ENCODE data around the gene CLRN1.

Gene CLRN1

DNA sequence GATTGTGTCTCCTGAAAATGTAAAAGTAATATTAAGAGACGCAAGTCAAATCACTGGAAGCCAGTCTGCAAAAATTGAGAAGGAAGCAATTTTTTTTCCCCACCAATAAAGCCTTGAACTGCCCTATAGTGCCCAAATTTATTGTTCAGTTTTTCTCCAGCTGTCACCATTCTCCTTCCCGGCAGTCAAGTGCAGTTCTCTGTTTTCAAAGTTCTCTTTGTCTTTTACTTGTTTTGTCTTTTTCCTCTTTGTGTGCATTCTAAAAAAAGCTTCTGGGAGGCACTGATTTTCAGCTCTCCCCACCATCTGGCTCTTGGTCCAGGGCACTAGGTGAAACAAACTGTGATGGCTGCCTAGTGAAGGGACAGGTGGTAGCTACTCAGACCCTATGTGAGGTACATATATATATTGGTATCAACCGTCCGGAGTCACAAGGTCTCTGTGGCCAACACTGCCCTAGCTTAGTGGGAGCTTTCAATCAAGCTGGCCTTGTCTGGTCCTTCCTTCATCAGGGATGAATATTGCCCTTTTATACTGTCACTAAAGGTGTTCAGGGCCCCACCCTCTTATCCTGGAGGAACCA lies 6.1 kb upstream of the CLRN1 start:
- in situ Hi-C loops (cut with HindIII; ENCODE audit: low sequenced_read_pairs), result no loop called here

- in situ Hi-C loops (cut with HindIII; ENCODE audit: low sequenced_read_pairs), result no loop called here
Measured at GRCh38 chr3:150975992-150976368, 3.5 kb upstream of the CLRN1 start.

DNA sequence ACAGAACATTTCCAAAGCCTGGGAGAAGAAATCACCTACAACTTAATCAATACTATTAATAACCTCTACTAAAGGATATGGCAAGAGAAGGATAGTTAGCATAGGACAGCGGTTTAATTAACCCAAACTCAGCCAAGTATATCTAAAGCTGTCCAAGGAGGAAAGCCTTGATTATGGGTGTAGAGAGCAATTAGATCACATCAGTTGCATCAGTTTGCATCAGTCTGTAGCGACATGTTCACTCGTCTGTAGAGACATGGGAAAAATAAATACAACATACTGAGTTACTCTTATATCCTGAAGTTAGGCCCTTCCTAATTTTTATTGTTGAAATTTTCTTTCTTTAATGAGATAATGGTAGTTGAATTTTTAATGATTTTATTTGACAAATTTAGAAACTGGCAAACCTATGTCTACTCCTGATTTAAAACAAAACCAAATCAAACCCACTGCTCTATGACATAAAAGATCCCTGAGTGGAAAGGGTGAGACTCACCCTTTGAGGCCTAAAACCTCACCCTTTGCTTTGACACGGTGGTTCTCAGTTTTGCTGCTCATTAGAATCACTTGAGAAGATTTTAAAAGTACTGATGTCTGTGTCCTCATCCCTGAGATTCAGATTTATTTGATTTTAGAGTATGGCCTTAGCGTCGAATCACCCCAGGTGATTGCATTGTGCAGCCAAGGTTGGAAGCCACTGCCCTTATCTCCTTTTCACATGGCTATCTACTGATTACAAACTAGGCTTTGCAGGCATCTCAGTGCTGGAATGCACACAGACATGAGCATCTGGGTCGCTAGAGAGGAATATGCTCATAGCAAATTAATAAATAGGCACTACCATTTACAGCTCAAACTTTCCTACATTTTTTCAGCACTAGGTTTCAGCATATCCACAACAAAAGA lies 2.8 kb upstream of the CLRN1 start:
- in situ Hi-C loops (cut with HindIII; ENCODE audit: low sequenced_read_pairs), result no loop called here

GRCh38 chr3:150970665-150971324 lies 1.7 kb downstream of the CLRN1 start:
- in situ Hi-C loops (cut with HindIII; ENCODE audit: low sequenced_read_pairs), result no loop called here

GRCh38 chr3:150968341-150969035 lies 4.0 kb downstream of the CLRN1 start:
- in situ Hi-C loops (cut with HindIII; ENCODE audit: low sequenced_read_pairs), result no loop called here

- in situ Hi-C loops (cut with HindIII; ENCODE audit: low sequenced_read_pairs), result no loop called here
Measured at GRCh38 chr3:150965436-150965835, 7.1 kb downstream of the CLRN1 start.

DNA sequence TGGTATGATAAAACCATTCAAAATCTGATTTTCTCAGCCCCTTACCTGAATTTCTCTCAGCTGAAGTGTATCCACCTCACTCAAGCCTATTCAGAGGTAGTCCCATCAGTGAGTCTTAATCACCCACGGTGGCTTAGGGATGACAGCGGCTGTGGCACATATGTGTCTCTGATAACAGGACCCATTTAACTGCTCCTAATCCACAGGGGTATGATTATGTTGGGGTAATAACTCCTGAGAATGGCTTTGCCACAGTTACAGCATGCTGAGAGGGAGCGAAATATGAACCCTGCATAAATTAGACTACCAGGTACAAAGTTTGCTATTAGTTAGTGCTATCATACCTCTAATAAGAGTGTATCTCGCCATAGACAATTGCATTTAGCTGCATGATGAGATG lies 10.6 kb downstream of the CLRN1 start:
- in situ Hi-C loops (cut with HindIII; ENCODE audit: low sequenced_read_pairs), result no loop called here

DNA sequence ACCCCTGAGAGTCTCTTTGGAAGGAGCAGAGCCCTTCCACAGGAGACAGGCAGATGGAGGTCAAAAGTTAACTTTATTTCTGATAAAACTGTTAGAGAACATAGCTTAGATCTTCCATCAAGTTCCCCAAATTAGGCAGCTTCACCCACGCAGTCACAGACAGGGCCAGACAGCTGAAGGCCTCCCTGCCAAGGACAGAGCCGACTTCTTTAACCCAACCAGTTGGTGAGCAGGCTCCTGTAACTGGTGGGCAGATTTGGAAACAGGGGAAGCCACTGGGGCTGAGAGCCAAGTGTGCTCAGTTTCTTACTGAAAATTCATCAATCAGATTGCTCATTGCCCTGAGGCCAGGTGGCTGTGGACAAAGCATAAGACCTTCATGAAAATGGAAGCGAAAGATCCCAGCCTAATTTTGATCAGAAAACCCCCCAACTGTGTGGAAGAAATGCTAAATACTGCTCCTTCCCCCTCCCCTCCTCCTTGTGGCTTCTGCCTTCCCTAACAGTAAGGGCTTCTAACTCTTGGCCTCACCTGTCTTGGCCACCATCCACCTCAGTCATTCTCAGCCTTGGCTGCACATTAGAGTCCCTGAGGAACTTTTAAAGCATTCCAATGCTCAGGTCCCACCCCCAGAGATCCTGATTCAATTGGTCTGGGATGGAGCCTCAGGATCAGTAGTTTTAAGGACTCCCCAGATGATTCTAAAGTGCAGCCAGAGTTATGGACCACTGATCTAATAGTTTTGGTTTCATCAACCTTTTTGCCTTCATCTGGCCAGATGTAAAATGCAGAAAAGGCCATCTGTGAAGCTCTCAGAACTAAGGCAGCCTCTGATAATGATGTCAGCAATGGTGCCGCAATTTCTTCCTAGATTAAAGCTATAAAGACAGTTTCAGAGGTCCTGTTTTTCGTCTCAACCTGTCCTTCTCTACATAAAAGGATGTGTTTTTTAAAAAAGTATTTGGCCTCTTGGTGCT lies 11.5 kb downstream of the CLRN1 start:
- in situ Hi-C loops (cut with HindIII; ENCODE audit: low sequenced_read_pairs), result no loop called here

DNA sequence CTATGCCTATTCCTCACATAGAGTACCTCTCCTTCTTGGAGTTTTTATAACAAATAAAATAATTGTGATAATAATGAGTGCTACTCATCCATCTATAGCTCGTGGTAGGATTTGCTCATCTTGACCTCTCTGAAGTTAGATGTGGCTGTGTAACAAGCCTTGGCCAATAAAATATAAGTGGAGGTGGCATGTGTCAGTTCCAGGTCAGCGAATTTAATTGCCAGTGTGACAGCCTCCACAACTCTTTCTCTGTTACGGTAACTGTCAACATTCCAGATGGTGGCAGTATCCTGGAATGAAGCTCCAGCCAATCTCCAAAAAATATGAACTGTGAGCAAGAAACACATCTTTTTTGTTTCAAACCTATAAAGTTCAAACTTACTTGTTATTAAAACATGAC lies 13.8 kb downstream of the CLRN1 start:
- in situ Hi-C loops (cut with HindIII; ENCODE audit: low sequenced_read_pairs), result no loop called here

DNA sequence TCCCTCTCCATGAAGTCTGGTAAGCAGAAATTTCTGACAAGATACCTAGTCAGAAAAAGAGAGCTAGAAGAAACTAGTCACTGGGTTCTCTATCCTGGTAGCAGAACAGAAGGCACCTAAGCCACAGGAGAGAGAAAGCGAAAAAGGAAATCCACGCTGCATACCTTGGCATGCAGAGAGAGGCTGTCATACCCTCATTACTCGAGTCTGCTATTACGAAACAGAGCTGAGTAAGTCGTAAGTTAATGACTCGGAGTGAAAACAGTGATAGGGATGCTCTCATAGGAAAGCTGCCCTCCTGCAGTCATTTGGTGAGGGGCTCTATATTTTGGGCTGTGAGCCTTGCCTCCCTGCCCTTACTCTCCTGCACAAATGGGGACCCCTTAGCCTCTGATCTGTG lies 16.2 kb downstream of the CLRN1 start:
- in situ Hi-C loops (cut with HindIII; ENCODE audit: low sequenced_read_pairs), result no loop called here

GRCh38 chr3:150951923-150952322 lies 20.6 kb downstream of the CLRN1 start:
- in situ Hi-C loops (cut with HindIII; ENCODE audit: low sequenced_read_pairs), result no loop called here

GRCh38 chr3:150945226-150946032 lies 27.1 kb downstream of the CLRN1 start:
- in situ Hi-C loops (cut with HindIII; ENCODE audit: low sequenced_read_pairs), result no loop called here

GRCh38 chr3:150942221-150942620 lies 30.3 kb downstream of the CLRN1 start:
- in situ Hi-C loops (cut with HindIII; ENCODE audit: low sequenced_read_pairs), result no loop called here

DNA sequence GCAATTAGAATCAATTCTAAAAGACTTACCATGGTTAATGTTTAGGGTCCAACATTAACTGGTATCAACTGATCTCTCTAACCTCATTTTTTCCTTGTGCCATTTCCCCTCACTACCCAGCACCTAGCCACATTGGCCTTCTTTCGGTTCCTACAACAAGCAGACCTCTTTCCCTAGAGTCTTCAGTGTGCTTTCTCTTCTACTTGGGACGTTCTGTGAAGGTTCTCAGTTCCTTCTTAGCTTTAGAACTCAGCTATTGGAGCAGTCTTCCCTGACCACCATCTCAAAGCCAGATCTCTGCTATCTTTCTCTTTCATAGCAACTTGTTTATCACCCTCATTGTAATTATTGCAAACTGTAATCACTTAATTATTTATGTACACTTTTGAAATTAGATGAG lies 35.8 kb downstream of the CLRN1 start:
- in situ Hi-C loops (cut with HindIII; ENCODE audit: low sequenced_read_pairs), result no loop called here

- in situ Hi-C loops (cut with HindIII; ENCODE audit: low sequenced_read_pairs), result no loop called here
Measured at GRCh38 chr3:150933473-150933995, 39.0 kb downstream of the CLRN1 start.

- in situ Hi-C loops (cut with HindIII; ENCODE audit: low sequenced_read_pairs), result no loop called here
Measured at GRCh38 chr3:150931745-150932144, 40.8 kb downstream of the CLRN1 start.

DNA sequence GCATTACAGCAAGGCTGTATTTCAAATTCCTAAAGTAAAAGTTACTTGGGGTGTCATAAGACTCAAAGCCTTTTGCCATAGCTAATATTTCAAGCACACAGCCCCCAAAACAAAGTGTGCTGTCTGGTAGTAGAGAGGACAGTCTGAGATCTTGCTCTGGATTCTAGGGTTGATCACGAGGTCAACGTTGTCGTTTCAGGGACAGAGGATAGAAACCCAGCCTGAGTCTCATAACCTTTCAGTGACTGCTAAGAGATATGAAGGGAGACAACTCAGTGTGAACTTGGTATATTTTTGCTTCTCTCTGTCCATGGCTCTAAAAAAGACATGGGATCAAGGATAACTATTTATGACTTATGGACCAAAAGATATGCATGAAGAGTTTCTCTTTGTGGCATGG lies 41.7 kb downstream of the CLRN1 start:
- in situ Hi-C loops (cut with HindIII; ENCODE audit: low sequenced_read_pairs), result no loop called here

DNA sequence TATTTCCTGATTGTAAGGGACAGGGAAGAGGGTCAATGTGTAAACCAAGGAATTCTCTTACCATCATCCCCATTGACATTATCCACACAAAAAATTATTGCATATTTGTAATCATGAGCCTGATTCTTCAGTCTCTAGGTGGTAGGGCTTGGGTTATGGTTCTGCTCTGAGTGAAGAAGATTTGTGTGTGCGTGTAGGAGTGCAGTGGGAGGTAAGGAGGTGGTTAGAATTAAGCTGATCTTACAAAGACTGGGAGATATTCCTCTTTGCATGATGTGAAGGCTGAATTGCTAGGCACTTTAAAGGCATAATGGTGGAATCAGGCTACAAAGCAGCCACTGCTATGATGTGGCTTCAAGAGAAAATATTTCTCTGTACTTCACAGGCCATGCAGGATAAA lies 44.3 kb downstream of the CLRN1 start:
- in situ Hi-C loops (cut with HindIII; ENCODE audit: low sequenced_read_pairs), result no loop called here

DNA sequence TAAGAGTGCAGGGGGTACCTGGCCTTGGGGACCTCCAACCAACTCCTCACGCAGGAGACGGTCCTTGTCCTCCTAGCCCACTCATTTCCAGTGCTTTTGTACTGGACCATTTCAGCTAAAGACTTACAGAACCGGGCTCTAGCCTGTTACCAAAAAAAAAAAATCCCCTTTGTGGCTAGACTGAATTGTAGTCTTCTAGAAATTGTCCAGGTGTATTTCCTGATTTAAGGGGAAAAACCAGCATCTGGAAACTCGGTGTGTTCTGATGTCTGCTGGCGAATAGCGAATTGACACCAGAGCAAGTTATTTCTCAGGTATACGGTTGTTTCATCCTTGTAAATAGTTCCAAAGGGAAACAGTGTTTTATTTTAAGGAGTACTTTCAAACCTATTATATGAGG lies 46.2 kb downstream of the CLRN1 start:
- in situ Hi-C loops (cut with HindIII; ENCODE audit: low sequenced_read_pairs), result no loop called here

Data from endothelial cell of hepatic sinusoid (primary cell).